ENCODE measurements around the gene IRAK3.
A peak's percentile ranks its signal among the peaks of the same experiment; 100 is the strongest.
"Not testable (repeated sequence)": the region's sequence is repeated elsewhere in the genome, so short reads cannot be mapped to it uniquely, and the experiment has no call there.

IRAK3 gene

DNA sequence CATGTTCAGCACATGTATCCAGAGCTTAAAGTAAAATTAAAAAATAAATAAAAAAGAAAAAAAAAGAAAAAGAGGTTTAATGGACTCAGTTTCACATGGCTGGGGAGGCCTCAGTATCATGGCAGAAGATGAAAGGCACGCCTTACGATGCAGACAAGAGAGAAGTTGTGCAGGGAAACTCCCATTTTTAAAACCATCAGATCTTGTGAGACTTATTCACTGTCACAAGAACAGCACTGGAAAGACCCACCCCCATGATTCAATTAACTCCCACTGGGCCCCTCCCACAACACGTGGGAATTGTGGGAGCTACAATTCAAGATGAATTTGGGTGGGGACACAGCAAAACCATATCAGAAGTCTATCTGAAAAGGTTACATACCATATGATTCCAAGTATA, 24.0 kb downstream of the IRAK3 start:
- not testable (repeated sequence) for DNase-seq (ENCODE audit: low read depth)

DNA sequence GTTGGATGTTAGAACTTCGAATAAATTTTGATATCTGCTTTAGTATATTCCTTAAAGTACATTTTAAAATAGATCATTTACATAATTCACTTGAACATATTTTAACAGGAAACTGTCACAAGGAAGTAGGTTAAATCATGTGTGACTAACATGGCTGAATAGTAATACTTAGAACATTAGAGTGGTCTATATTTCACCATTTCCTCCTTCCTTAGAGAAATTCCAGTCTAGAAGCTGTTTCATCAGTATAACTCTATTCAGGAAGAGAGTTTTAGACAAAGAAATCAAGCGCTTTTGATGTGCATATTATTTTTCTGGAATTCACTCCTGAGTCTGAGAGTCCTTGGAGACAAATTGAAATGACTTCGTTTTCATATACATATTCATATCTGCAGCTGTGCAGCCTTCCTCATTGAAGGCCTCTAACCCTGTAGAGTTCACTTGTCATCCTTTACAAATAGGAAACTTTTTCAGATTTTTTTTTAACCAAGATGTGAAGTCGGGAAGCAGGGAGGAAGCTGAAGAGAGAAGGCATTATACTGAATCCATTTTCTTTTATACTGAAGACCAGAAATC, 28.4 kb downstream of the IRAK3 start:
- peak; percentile 22 for DNase-seq (ENCODE audit: low read depth)

GRCh38 chr12:66228462-66228861, 39.4 kb downstream of the IRAK3 start:
- no peak for DNase-seq (ENCODE audit: low read depth)

DNA sequence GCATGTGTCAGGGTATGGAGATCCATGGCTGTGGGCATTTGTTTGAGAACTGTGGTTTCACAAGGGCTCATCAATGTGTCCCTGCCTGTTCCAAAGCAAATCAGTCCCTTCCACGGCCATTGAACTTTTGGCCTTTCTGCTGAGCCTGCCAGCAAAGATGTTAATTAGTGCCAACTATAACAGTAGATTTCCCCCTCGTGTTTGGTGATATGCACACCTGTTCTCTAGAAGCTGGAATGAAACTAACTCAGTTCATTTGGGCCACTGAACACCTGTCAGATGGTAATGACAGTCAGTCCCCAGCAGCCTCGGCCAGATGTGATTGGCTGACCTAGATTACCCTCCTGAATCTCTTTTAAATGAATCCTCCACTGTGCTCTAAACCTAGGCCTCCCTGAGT, 43.2 kb downstream of the IRAK3 start:
- DNase-seq (ENCODE audit: low read depth) = no peak

DNA sequence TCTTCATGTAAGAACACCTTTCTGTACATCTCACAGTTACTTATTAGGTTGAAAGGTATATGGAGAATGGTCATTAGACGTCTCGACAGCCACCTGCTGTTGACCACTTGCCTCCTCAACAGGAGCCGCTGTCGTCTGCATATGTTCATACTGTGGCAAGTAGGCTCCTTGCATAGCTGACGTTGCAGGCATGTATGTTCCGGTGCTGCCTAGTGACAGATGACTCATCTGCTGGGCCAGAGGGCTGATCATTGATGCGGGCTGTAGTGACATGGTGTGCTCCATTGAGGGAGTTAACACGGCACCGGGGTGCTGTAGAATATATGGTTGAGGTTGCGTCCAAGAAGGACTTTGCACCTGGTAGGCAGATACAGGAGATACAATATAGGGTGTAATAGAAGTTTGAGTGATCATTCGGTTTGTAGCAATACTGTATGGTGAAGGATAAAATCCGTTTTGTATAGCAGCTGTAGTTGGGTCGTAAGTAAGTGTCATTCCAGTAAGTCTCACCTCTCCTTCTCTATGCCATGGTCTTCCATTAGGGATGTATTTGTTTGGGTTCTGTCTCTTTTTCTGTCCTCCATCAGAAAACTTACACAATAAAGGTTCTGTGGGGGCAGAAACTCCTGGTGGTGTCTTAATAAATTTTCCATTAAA, 45.2 kb downstream of the IRAK3 start:
- peak; percentile 33 for DNase-seq (ENCODE audit: low read depth)

GRCh38 chr12:66234773-66235625, 46.0 kb downstream of the IRAK3 start:
- DNase-seq (ENCODE audit: low read depth) = peak; percentile 65

DNA sequence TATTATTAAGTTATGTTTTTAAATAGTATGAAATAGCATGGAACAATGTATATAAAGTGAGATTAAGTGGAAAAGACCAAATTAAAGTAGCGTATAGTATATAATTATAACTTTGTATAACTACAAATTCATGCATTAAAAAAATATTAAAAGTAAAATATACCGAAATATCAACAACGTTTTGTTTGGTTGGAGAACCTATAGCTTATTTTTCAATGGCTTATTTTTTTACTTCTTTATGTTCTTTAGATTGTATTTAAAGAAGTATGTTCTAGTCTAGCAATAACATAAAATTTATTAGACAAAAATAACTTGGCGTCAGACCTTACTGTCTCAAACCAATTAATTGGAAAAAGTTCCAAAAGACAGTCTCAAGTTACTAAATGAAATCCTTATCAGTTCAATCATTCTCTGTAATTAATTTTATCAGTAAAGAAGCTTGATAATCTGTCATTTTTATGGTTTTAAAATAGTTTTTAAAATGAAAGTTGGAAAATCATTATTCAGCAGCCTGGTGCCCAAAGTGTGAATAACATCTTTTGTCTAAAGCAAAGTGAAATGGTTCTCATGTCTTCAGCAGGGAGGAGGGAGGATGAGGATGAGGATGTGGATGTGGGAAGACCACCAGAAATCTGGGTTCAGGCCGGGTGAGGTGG, 46.7 kb downstream of the IRAK3 start:
- peak; percentile 55 for DNase-seq (ENCODE audit: low read depth)

GRCh38 chr12:66236282-66236675, 47.3 kb downstream of the IRAK3 start:
- not testable (repeated sequence) for DNase-seq (ENCODE audit: low read depth)

- DNase-seq (ENCODE audit: low read depth) = no peak
Observed at GRCh38 chr12:66236969-66237368, 48.0 kb downstream of the IRAK3 start.

DNA sequence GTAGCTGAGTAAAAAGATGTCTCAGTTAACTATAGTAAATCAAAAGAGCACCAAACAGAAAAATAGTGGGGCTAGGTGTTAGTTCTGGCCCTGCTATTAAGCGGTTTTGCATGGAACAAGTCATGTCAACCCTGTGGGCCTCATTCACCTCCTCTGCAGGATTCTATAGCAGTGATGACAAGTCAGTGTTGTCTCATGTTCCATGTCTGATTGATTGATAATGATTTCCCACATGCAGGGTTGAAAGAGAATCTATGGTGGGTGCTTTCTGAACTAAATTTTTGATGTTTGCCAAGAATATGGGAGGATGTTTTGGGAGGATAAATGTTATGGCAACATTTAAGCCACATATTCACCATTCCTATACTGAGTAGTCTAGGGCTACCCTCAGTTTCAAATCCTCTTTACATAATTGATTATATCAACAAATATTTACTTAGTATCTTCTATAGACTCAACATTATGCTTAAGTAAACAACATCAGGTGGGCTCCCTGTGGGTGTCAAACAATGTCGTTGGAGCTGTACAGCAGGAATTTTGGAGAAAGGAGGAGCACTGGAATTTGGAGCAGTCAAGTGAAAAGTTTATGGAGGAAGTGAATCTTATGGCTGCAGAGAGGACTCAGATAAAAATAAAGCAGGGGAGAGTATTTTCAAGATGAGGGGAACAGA, 48.6 kb downstream of the IRAK3 start:
- DNase-seq (ENCODE audit: low read depth) = no peak

DNA sequence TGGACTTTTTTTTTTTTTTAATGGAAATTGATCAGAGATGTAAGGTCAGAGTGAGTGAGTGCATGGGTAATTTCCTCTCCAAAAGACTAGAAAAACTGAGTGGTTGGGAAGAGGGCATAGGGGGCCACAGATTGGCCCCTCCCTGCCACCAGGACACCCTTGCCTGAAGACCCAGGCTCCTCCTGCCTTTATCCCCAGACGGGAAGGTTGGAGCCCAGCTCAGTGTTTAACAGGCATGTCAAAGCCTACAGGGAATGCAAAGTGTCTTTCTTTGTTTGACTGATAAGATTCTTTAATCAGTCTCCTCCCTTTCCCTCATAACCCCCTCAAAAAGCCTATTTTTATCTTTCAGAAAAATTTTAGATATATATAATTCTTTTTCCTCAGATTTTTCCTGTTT, 50.3 kb downstream of the IRAK3 start:
- no peak for DNase-seq (ENCODE audit: low read depth)

DNA sequence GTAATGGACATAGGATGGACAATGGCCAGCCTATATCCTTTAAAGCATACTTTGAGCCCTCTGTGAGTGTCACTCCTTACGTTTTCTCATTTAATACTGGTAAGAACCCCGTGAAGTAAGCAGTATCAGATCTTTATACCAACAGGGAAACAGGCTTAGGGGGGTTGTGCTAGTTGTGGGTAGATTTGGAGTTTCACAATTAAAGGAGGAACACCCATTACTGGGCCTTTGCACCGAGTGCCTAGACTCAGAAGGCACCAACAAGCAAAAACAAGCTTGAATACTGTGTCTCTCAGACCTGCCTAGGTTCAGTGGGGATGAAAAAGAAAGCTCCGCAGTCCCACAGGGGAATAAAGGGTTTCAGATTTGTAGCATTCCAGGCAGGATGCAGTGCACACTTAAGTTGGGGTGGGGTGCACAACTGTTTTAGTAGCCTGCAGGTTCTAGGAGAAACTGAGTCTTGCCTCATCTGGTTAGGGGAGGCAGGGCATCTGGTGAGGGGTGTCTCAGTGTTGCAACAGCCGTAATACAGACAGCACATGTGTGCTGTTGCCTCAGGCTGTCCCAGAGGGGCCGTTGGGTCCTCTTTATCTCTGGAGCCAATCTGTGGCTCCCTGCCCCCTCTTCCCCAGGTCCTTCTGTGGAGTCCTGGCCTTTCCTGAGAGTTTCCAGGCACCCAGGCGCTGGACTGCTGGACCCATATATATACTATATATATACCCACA, 51.2 kb downstream of the IRAK3 start:
- no peak for DNase-seq (ENCODE audit: low read depth)

GRCh38 chr12:66241061-66242043, 52.3 kb downstream of the IRAK3 start:
- peak; percentile 75 for DNase-seq (ENCODE audit: low read depth)

DNA sequence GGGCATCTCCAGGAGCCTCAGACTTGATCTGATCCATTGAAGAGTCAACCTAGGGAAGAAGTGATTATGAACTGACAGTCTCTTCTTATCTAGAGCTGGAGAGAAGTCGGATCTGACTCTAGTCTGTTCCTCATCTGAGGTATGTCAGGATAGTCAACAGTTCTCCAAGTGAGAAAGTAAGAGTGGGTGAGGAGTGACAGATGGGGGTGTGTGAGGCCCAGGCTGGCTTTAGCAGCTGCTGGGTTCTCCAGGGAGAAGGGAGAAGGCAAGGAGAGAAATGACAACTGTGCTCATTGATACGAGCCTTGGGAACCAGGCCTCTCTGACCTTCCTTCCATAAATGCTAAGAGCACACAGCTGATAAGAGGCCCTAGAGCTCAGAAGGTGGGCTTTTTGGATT, 53.3 kb downstream of the IRAK3 start:
- DNase-seq (ENCODE audit: low read depth) = no peak

DNA sequence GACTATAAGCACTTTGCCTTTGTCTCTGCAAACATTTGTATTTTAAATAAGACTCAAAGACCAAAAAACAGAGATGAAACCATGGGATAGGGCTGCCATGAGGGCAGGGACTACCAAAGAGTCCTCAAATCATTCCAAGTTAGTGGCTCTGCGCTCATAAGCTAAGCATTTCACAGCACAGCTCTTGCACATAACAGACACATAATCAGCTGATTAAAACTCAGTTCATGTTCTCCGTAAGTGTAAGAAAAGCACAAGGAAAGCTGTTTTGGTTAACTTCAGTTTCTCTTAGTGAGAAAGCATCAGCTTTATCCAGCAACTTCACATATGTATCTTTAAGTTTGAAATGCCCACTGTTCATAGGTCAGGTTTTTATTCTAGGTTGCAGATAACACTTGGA, 54.9 kb downstream of the IRAK3 start:
- DNase-seq (ENCODE audit: low read depth) = no peak

GRCh38 chr12:66244446-66244845, 55.4 kb downstream of the IRAK3 start:
- DNase-seq (ENCODE audit: low read depth) = no peak

- no peak for DNase-seq (ENCODE audit: low read depth)
Observed at GRCh38 chr12:66247741-66248140, 58.7 kb downstream of the IRAK3 start.

DNA sequence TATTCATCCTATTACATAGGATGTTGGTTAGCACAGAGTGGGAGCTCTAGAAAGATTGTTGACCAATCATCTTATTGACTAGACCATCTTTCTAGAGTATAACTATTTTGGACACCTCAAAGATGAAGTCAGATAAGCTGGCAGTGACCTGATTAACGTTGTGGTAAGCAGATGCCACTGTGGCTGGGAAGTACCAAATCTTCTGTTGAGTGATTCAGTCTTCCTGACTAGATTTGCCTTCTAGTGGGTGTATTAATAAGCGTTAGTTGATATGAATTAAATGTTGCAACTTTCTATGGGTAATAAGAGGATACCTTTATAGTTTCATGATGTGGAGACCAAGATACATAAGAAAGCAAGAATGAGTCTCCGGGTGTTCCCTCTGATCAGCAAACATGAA, 62.0 kb downstream of the IRAK3 start:
- DNase-seq (ENCODE audit: low read depth) = no peak

- DNase-seq (ENCODE audit: low read depth) = no peak
Observed at GRCh38 chr12:66252771-66253170, 63.8 kb downstream of the IRAK3 start.

DNA sequence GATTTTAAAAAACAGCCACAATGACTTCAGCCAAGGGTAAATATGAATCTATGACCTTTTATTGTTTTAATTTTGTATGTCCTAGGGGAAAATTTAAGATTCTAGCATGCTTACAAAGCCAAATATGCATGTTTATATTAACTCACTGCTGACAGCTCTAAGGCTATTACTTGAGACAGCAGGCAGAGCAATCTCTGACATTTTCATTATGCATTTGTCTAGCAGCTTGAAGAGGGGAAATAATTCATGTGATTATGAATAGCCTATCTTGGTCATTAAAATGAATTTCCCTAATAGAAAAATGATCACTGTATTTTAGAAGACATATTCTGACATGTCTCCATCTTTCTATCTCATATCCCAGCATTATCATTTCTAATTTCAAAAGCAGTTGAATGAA, 66.7 kb downstream of the IRAK3 start:
- DNase-seq (ENCODE audit: low read depth) = no peak

Data from ELR (cell line).